HG02610 (cell line): ENCODE measurements around the gene CD151.

Experiments used
- ATAC-seq: cut with Tn5 transposase; IDR thresholded peaks from one replicate; pipeline ENCODE4 v1.9.1; 2021; ENCODE audit warnings: mild to moderate bottlenecking, moderate library complexity; ENCODE audit not compliant: unreplicated experiment

CD151 gene

GRCh38 chr11:813072-813455 is 19.7 kb upstream of the CD151 start:
- ATAC-seq: no peak

GRCh38 chr11:813456-814096 is 19.2 kb upstream of the CD151 start:
- no peak for ATAC-seq

GRCh38 chr11:815675-816432 is 16.9 kb upstream of the CD151 start:
- ATAC-seq: no peak

- no peak for ATAC-seq
Measured at GRCh38 chr11:816433-816779, 16.3 kb upstream of the CD151 start.

- no peak for ATAC-seq
Measured at GRCh38 chr11:818396-819128, 14.2 kb upstream of the CD151 start, which contains the start of gene PNPLA2. PNPLA2 (plus strand) TSS chr11:818914; CDS start chr11:819719, 805 bp downstream.

- peak; percentile 62 for ATAC-seq
Measured at GRCh38 chr11:819129-819931, 13.4 kb upstream of the CD151 start.

- peak; percentile 55 for ATAC-seq
Measured at GRCh38 chr11:819943-820649, 12.7 kb upstream of the CD151 start.

GRCh38 chr11:820655-821511 is 11.9 kb upstream of the CD151 start:
- ATAC-seq: no peak

- no peak for ATAC-seq
Measured at GRCh38 chr11:821512-822371, 11.0 kb upstream of the CD151 start.

- no peak for ATAC-seq
Measured at GRCh38 chr11:823441-824291, 9.1 kb upstream of the CD151 start.

- ATAC-seq: no peak
Measured at GRCh38 chr11:824292-824880, 8.4 kb upstream of the CD151 start.

GRCh38 chr11:824942-825341 is 7.8 kb upstream of the CD151 start:
- no peak for ATAC-seq

- no peak for ATAC-seq
Measured at GRCh38 chr11:825366-826226, 7.2 kb upstream of the CD151 start.

GRCh38 chr11:826227-826621 is 6.5 kb upstream of the CD151 start:
- ATAC-seq: no peak

GRCh38 chr11:826836-827145 is 6.0 kb upstream of the CD151 start:
- no peak for ATAC-seq

GRCh38 chr11:827146-827896 is 5.4 kb upstream of the CD151 start:
- no peak for ATAC-seq
